BJ (cell line): ENCODE results near the gene TBC1D1. TPM values are rescaled to one million over a fixed set of nuclear protein-coding genes. Genes with fewer than 3 reads are reported as not detected.

Experiments
- CTCF ChIA-PET: fragments of 350-600 bp; formaldehyde crosslinking; extraction: SDS; loops from one replicate; lab custom pipeline; 2021; ENCODE audit warnings: antibody characterized with exemption, inconsistent platforms; lab: Yijun Ruan, JAX
- POLR2A ChIA-PET: fragments of 300-600 bp; sonication (Branson Sonifier 250); formaldehyde crosslinking; extraction: SDS; loops from one replicate; lab custom pipeline; 2021; ENCODE audit warnings: antibody characterized with exemption; lab: Charles Lee
- DNase-seq: peaks from one replicate; pipeline ENCODE4 v3.0.0-alpha.2; 2011; ENCODE audit warnings: low read depth
- H3K27me3 ChIP-seq: 2 replicates; pipeline ENCODE4 v1.6.0; 2011; ENCODE audit warnings: low read length; ENCODE audit not compliant: control insufficient read depth, insufficient read depth
- H3K36me3 ChIP-seq: 2 replicates; pipeline ENCODE4 v1.5.1; 2011; ENCODE audit warnings: low read length; ENCODE audit not compliant: control insufficient read depth, insufficient read depth
- H3K4me3 ChIP-seq: 2 replicates; pipeline ENCODE4 v1.5.1; 2011; ENCODE audit warnings: low read depth, mild to moderate bottlenecking, control low read depth, low read length
- CTCF ChIP-seq: IDR thresholded peaks from 2 replicates; pipeline ENCODE4 v1.5.1; 2011; ENCODE audit warnings: low read depth, mild to moderate bottlenecking, control low read depth, inconsistent platforms, low read length, moderate library complexity; ENCODE audit not compliant: insufficient read depth
- polyA plus RNA-seq: library from polyadenylated mRNA; depleted of rRNA; stranded (reverse); fragments of >200 nt; gene quantifications from 2 replicates; pipeline ENCODE4 v1.2.3, GENCODE V29; 2011

The TBC1D1 gene
- polyA plus RNA-seq, 1 experiment: 46.1 TPM

GRCh38 chr4:38123555-38123954, 232.7 kb downstream of the TBC1D1 start:
- TF ChIP-seq CTCF: no peak
- Histone ChIP-seq H3K4me3 (no peak overlapping the region), H3K36me3 (peaks cover 3% of the 10 kb centered on the region; the same call in 1 of the 2 replicates), H3K27me3 (no peaks in the 10 kb centered on the region)
- DNase-seq: no peak
- CTCF ChIA-PET: no interaction called here
- POLR2A ChIA-PET: no interaction called here

GRCh38 chr4:38124961-38125360, 234.1 kb downstream of the TBC1D1 start:
- Histone ChIP-seq H3K4me3 (no peak overlapping the region), H3K27me3 (no peaks in the 10 kb centered on the region), H3K36me3 (peaks cover 3% of the 10 kb centered on the region; the same call in 1 of the 2 replicates)
- TF ChIP-seq CTCF: no peak
- ChIA-PET CTCF (no interaction called here), POLR2A (no interaction called here)
- no peak for DNase-seq

- Histone ChIP-seq H3K27me3 (no peaks in the 10 kb centered on the region), H3K36me3 (peaks cover 3% of the 10 kb centered on the region; the same call in 1 of the 2 replicates), H3K4me3 (no peak overlapping the region)
- POLR2A ChIA-PET: no interaction called here
- no peak for TF ChIP-seq CTCF
- no peak for DNase-seq
- CTCF ChIA-PET: interaction anchor here (1.1 kb wide), 1 partner anchor 12 kb away, joined by 3 read pairs; no protein-coding TSS in a partner anchor
These were observed 234.9 kb downstream of the TBC1D1 start for GRCh38 chr4:38125816-38126215.

DNA sequence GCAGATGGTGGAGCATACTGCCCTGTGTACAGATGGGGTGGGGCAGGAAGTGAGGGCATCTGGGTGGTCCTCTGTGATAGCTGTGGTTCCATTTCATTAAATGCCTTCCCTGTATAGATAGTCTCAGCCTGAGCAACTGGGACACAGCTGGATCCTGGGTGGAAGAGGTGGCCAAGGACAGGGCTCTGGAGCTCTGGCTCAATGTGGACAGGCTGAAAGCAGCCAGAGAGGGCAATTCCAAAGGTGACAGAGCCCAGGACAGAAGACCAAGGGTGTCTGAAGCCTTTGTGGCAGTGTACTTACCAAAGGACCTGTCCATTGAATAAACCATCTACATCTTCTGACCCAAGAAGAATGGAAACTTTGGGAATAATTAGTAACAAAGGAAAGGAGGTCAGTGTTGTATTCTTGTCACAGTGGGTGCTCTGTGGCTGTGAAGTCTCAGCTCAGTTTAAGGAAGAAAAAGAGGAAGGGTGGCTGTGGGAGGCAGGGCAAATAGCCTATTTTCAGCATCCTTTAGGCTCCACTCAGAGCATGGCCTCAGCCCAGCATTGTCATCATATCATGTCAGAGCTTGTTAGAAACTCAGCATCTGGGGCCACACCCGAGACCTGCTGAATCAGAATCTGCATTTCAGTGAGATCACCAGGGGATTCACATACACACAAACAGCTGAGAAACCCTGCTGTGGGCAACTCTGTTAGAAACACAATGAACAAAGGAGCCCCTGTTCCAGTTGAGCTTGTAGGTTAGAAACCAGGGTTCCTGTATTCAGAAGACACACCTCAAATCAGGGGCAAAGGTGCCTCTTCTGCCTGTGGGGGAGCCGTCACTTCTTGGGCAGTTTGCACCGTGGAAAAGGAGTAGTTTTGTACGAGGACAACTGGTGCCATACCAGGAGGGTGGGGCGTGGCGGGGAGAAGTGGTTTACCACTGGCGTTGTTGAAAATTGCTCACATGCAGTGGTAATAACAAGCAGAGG, 237.9 kb downstream of the TBC1D1 start:
- DNase-seq: no peak
- CTCF ChIA-PET: interaction anchor here (1.4 kb wide), 1 partner anchor 11 kb away, joined by 3 read pairs; no protein-coding TSS in a partner anchor
- H3K4me3 ChIP-seq: no peak overlapping the region
- no peak for TF ChIP-seq CTCF
- POLR2A ChIA-PET: no interaction called here
- no peaks in the 10 kb centered on the region for H3K27me3 ChIP-seq
- H3K36me3 ChIP-seq: no peaks in the 10 kb centered on the region

DNA sequence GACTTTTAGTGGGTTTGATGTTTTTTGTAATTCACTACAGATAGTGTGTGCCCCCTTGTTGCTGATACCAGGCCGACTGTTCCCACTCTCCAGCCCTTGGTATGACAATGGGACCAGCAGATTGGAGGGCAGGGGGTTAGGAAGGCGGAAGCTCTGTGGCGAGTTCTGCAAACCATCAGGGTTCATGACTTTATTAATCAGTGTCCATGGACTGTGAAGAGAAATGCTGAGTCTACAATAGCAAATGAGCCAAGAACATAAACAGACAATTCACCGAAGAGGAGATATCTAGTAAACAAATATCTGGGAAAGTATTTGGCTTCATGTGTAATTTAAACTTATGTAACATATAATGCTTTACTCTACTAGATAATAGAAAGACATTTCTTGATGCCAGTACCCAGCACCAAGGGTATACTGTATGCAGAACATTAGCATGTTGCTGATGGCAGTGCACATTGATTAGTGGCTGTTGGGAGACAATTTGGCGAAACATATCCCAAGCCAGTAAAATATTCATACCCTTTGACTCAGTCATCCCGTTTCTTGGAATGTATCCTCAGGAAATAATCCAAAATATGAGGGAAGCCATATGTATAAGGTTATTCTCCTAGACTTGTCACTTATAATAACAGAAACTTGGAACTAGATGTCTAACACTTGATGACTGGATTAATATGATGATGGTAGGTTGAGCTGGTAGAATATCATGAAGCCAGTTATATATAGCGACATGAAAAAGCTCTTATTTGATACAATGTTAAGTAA, 238.8 kb downstream of the TBC1D1 start:
- Histone ChIP-seq H3K4me3 (no peak overlapping the region), H3K36me3 (no peaks in the 10 kb centered on the region), H3K27me3 (no peaks in the 10 kb centered on the region)
- ChIA-PET CTCF (interaction anchor here (1.4 kb wide), 1 partner anchor 12 kb away, joined by 3 read pairs; no protein-coding TSS in a partner anchor), POLR2A (no interaction called here)
- no peak for DNase-seq
- TF ChIP-seq CTCF: no peak
